Astrocyte of the hippocampus (primary cell): ENCODE measurements around the gene CHRNE.

Experiments used
- DNase-seq: peaks from one replicate; pipeline ENCODE4 v3.0.0; 2011; ENCODE audit warnings: low read depth, low spot score

The CHRNE gene

GRCh38 chr17:4856937-4857314 is 46.0 kb downstream of the CHRNE start:
- DNase-seq: no peak

GRCh38 chr17:4856271-4856936 is 46.5 kb downstream of the CHRNE start:
- no peak for DNase-seq

- peak; percentile 28 for DNase-seq
Measured at GRCh38 chr17:4854111-4854681, 48.7 kb downstream of the CHRNE start.

- no peak for DNase-seq
Measured at GRCh38 chr17:4853208-4853671, 49.7 kb downstream of the CHRNE start.

GRCh38 chr17:4852567-4853207 is 50.2 kb downstream of the CHRNE start:
- peak; percentile 56 for DNase-seq

GRCh38 chr17:4851084-4851483 is 51.8 kb downstream of the CHRNE start:
- DNase-seq: no peak

- DNase-seq: no peak
Measured at GRCh38 chr17:4850246-4850645, 52.7 kb downstream of the CHRNE start.

GRCh38 chr17:4849011-4849536 is 53.8 kb downstream of the CHRNE start:
- DNase-seq: peak; percentile 44
